ENCODE data around the gene MSANTD1.

The MSANTD1 gene

DNA sequence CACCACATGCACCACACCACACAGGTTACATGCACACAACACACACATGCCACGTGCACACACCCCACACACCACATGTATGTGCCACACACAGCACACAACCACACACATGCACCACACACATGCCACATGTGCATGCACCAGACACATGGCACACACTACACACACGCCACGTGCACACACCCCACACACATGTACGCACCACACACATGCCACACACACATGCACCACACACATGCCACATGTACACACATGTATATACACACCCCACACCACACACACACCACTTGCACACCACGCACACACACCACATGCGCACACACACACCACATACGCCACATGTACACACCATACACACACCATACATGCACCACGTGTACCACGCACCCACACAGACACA, 19.6 kb upstream of the MSANTD1 start:
- TF ChIP-seq, protein P1, sequence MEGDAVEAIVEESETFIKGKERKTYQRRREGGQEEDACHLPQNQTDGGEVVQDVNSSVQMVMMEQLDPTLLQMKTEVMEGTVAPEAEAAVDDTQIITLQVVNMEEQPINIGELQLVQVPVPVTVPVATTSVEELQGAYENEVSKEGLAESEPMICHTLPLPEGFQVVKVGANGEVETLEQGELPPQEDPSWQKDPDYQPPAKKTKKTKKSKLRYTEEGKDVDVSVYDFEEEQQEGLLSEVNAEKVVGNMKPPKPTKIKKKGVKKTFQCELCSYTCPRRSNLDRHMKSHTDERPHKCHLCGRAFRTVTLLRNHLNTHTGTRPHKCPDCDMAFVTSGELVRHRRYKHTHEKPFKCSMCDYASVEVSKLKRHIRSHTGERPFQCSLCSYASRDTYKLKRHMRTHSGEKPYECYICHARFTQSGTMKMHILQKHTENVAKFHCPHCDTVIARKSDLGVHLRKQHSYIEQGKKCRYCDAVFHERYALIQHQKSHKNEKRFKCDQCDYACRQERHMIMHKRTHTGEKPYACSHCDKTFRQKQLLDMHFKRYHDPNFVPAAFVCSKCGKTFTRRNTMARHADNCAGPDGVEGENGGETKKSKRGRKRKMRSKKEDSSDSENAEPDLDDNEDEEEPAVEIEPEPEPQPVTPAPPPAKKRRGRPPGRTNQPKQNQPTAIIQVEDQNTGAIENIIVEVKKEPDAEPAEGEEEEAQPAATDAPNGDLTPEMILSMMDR (conservative IDR thresholded peaks at IDR 0.05) = no peak
- no peak overlapping the region for H3K27ac ChIP-seq

GRCh38 chr4:3229964-3230363, 19.0 kb upstream of the MSANTD1 start:
- H3K27ac ChIP-seq = no peak overlapping the region
- TF ChIP-seq, protein P1 (conservative IDR thresholded peaks at IDR 0.05) = no peak

DNA sequence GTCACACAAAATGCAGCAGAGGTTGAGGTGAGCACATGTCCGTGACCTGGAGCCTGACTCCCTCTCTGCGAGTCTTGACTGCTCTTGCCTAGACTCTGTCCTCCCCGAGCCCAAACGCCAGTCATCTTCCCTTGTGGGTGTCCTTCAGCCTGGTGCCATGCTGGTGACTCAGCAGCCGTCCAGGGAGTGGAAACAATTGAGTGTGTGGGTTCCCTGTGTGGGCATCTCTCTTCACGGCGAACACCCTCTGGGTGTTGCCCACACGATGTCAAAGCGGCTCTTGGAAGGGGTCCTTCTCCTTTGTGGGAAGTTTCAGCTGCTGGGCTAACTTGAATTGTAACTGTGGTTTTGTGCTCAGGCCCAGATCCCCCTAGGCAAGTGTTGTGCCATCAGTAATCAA, 17.5 kb upstream of the MSANTD1 start:
- TF ChIP-seq, protein P1 (conservative IDR thresholded peaks at IDR 0.05) = no peak
- no peak overlapping the region for H3K27ac ChIP-seq

- no peak overlapping the region for H3K27ac ChIP-seq
- TF ChIP-seq, protein P1 (conservative IDR thresholded peaks at IDR 0.05) = no peak
Measured at GRCh38 chr4:3232001-3232400, 17.0 kb upstream of the MSANTD1 start.

DNA sequence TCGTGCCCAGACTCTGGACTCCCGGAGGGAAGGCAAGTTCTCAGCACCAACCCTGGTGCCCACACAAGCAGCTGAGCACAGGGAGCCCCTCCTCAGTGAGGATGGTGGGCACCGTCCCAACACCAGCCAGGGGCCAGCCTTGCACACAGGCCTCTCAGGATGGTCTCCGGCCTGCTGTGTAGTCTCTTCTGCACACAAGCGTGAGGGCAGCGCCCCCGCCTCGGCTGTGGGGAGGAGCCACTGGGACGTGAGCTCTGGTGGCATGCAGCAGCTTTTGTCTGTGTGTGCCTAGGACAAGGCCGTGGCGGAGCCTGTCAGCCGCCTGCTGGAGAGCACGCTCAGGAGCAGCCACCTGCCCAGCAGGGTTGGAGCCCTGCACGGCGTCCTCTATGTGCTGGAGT, 16.1 kb upstream of the MSANTD1 start:
- TF ChIP-seq, protein P1 (conservative IDR thresholded peaks at IDR 0.05) = no peak
- H3K27ac ChIP-seq = no peak overlapping the region

DNA sequence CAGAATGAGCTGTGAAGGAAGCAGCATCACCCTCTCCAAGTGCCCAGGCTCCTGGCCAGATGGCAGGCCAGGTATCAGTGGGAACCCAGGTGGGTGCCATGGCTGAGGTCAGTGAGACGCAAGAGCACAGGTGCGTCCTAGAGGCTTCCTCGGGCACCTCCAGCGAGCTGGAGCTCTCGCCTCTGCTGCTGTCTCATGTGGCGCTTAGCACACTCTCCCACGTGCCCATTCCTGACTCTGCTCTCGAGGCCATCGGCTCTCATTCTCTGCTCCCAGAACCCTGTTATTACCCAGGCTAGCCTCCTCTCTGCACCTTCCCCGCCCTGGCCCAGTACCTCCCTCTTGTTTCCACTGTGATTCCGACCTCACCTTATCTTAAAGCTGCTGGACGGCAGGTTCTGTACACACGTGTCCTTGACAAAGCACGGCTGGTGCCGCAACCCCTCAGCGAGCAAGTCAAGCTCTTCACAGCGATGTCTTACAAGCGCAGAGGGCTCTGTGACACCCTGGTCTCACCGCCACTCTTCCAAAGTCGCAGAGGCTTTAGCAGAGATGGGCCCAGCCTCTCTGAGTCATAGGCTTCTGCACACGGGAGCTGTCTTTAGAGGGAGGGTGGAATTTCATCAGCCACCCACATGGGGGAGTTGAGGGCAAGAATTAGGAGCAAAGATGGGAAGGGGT, 15.4 kb upstream of the MSANTD1 start:
- TF ChIP-seq, protein P1 (conservative IDR thresholded peaks at IDR 0.05) = no peak
- no peak overlapping the region for H3K27ac ChIP-seq

- H3K27ac ChIP-seq = no peak overlapping the region
- TF ChIP-seq, protein P1 (conservative IDR thresholded peaks at IDR 0.05) = no peak
Measured at GRCh38 chr4:3234171-3235029, 14.6 kb upstream of the MSANTD1 start.
